ENCODE data around the gene SYTL2. TPM values are rescaled to one million over a fixed set of nuclear protein-coding genes. Genes with fewer than 3 reads are reported as not detected.
A peak's percentile ranks its signal among the peaks of the same experiment; 100 is the strongest.
"Not testable (repeated sequence)": the region's sequence is repeated elsewhere in the genome, so short reads cannot be mapped to it uniquely, and the experiment has no call there.

The SYTL2 gene
- polyA plus RNA-seq, 1 experiment, result 43.5 TPM

DNA sequence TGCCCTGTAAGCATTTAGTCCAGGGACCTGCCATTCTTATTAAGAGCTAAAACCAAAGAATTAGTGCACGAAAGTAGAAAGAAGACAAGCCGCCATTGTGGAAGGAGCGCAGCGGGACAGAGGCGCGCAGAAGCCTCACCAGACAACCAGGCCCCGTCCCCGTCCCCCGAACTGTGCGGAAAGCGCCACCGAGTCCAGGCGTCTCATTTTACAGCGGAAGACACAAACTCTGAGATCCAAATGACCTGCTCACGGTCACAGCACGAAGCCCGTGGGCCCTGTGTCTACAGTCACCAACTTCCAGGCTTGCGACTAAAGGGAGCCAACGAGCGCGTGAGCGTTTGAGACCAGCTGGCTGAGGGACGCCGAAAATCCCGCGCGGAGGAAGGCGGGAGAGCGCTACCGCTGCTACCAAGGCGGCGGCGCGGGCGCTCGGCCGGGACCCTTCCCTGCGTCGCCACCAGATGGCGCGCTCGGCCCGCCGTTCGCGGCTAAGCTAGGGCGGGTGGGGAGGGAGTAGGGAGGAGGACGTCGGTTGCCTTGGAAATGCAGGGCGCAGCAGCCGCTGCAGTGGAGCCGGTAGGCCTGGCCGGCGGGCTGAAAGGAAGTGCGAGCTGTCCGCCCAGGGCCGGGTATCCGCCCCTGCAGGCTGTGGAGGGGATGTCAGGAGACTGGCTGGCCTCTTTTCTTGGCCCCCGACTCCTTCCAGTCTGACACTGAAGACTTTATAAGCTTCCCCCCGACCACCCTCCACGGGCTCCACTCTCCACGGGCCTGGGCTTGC lies 43.8 kb upstream of the SYTL2 start:
- ChIA-PET POLR2A (interaction anchor here (0.9 kb wide), 1 partner anchor 439 kb away, joined by 3 read pairs; no protein-coding TSS in a partner anchor), CTCF (interaction anchor here (0.5 to 2.6 kb wide), 61 partner anchors 9 to 596 kb away, joined by 3 to 19 read pairs (median 4); partner anchors contain the start of genes TMEM126A and TMEM126B)
- no peaks in the 10 kb centered on the region for H3K36me3 ChIP-seq (ENCODE audit: control insufficient read depth, insufficient read depth, low read length)
- peak; percentile 40 for DNase-seq (ENCODE audit: low read depth)
- H3K4me3 ChIP-seq (ENCODE audit: low read depth, low read length), result peak overlapping the region; percentile 63
- no peaks in the 10 kb centered on the region for H3K27me3 ChIP-seq (ENCODE audit: control insufficient read depth, insufficient read depth, low read length)
- TF ChIP-seq, protein P1, sequence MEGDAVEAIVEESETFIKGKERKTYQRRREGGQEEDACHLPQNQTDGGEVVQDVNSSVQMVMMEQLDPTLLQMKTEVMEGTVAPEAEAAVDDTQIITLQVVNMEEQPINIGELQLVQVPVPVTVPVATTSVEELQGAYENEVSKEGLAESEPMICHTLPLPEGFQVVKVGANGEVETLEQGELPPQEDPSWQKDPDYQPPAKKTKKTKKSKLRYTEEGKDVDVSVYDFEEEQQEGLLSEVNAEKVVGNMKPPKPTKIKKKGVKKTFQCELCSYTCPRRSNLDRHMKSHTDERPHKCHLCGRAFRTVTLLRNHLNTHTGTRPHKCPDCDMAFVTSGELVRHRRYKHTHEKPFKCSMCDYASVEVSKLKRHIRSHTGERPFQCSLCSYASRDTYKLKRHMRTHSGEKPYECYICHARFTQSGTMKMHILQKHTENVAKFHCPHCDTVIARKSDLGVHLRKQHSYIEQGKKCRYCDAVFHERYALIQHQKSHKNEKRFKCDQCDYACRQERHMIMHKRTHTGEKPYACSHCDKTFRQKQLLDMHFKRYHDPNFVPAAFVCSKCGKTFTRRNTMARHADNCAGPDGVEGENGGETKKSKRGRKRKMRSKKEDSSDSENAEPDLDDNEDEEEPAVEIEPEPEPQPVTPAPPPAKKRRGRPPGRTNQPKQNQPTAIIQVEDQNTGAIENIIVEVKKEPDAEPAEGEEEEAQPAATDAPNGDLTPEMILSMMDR (IDR thresholded peaks at IDR 0.05; ENCODE audit: insufficient read depth, low read depth, low read length), result peak; percentile 74

DNA sequence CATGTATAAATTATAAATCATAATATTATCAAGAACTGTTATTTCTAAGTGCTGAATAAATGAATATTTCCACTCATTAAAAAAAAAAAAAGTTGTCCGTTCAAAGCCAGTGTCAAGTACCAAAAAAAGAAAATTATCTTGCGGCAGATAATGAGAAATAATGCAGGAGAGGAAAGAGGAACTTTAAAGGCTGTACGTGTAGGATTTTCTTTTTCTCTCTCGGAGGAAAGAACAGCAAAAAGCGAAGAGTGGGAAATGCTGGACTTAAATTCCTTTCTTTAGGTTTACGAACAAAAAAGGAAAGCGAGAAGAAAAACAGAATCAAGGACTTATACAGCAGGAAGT lies 43.2 kb upstream of the SYTL2 start:
- POLR2A ChIA-PET, result interaction anchor here (0.9 kb wide), 1 partner anchor 439 kb away, joined by 3 read pairs; no protein-coding TSS in a partner anchor
- CTCF ChIA-PET, result interaction anchor here (0.6 to 2.6 kb wide), 41 partner anchors 9 to 439 kb away, joined by 3 to 19 read pairs (median 5); partner anchors contain the start of gene TMEM126B
- TF ChIP-seq, protein P1 (IDR thresholded peaks at IDR 0.05; ENCODE audit: insufficient read depth, low read depth, low read length), result no peak
- H3K4me3 ChIP-seq (ENCODE audit: low read depth, low read length), result peak overlapping the region; percentile 63
- DNase-seq (ENCODE audit: low read depth), result no peak
- no peaks in the 10 kb centered on the region for H3K27me3 ChIP-seq (ENCODE audit: control insufficient read depth, insufficient read depth, low read length)
- H3K36me3 ChIP-seq (ENCODE audit: control insufficient read depth, insufficient read depth, low read length), result no peaks in the 10 kb centered on the region

DNA sequence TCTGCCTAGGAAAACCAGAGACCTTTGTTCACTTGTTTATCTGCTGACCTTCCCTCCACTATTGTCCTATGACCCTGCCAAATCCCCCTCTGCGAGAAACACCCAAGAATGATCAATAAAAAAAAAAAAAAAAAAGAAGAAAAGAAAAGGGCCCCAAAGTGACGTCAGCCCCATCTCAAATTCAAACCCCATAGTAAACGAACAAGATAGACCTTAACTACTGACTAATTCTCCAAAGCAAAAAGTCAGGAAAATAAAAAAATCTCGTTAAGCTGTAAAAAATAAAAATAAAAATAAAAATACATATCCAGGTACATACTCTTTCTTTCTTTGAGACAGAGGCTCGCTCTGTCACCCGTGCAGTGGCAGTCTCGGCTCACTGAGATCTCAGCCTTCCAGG lies 42.6 kb upstream of the SYTL2 start:
- H3K27me3 ChIP-seq (ENCODE audit: control insufficient read depth, insufficient read depth, low read length); DNase-seq (ENCODE audit: low read depth); H3K36me3 ChIP-seq (ENCODE audit: control insufficient read depth, insufficient read depth, low read length); POLR2A ChIA-PET; H3K4me3 ChIP-seq (ENCODE audit: low read depth, low read length): not testable (repeated sequence)
- CTCF ChIA-PET, result interaction anchor here (1.3 to 1.8 kb wide), 2 partner anchors 17 to 26 kb away, joined by 3 to 6 read pairs; no protein-coding TSS in a partner anchor

DNA sequence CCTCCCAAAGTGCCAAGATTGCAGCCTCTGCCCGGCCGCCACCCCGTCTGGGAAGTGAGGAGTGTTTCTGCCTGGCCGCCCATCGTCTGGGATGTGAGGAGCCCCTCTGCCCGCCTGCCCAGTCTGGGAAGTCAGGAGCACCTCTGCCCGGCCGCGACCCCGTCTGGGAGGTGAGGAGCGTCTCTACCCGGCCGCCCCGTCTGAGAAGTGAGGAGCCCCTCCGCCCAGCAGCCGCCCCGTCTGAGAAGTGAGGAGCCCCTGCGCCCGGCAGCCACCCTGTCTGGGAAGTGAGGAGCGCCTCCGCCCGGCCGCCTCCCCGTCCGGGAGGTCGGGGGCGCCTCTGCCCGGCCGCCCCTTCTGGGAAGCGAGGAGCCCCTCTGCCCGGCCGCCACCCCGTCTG lies 41.8 kb upstream of the SYTL2 start:
- H3K4me3 ChIP-seq (ENCODE audit: low read depth, low read length); POLR2A ChIA-PET; H3K36me3 ChIP-seq (ENCODE audit: control insufficient read depth, insufficient read depth, low read length); H3K27me3 ChIP-seq (ENCODE audit: control insufficient read depth, insufficient read depth, low read length); DNase-seq (ENCODE audit: low read depth): not testable (repeated sequence)
- CTCF ChIA-PET, result interaction anchor here (0.6 kb wide), 1 partner anchor 328 kb away, joined by 3 read pairs; no protein-coding TSS in a partner anchor

DNA sequence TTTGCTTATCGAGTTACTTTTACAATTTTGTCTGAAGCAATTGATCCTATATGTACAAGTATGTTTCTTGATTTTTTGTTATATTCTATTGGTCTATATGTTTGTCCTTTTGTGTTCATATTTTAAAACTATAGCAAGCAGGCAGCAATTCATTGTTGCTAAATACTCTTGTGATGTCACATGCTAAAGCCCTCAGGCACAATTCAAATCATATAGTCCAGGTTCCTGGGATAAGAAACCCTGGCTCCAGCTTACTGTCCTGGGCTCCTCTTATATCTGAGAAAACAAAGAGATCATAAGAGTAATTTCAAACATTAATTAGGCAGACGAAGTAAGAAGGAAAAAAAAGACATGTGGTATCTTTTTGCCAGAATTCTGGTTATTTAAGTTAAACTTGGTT lies 37.6 kb upstream of the SYTL2 start:
- CTCF ChIA-PET, result no interaction called here
- TF ChIP-seq, protein P1 (IDR thresholded peaks at IDR 0.05; ENCODE audit: insufficient read depth, low read depth, low read length), result no peak

DNA sequence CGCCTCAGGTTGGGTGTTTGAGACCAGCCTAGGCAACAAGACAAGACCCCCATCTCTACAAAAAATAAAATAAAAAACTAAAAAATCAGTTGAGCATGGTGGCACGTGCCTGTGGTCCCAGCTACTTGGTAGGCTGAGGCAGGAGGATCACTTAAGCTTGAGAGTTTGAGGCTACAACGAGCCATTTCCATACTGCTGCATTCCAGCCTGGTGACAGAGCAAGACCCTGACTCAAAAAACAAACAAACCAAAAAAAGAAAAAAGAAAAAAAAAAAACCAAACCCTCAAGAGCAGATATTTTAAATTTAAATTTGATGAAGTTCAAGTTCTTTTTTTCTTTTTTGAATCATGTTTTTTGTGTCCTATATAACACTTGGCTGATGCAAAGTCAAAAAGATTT lies 37.1 kb upstream of the SYTL2 start:
- TF ChIP-seq, protein P1 (IDR thresholded peaks at IDR 0.05; ENCODE audit: insufficient read depth, low read depth, low read length), result no peak
- no peak for DNase-seq (ENCODE audit: low read depth)
- ChIA-PET CTCF (interaction anchor here (1.1 kb wide), 1 partner anchor 22 kb away, joined by 3 read pairs; no protein-coding TSS in a partner anchor), POLR2A (interaction anchor here (0.6 kb wide), 1 partner anchor 125 kb away, joined by 3 read pairs; no protein-coding TSS in a partner anchor)
- H3K4me3 ChIP-seq (ENCODE audit: low read depth, low read length), result no peak overlapping the region
- H3K27me3 ChIP-seq (ENCODE audit: control insufficient read depth, insufficient read depth, low read length), result no peaks in the 10 kb centered on the region
- H3K36me3 ChIP-seq (ENCODE audit: control insufficient read depth, insufficient read depth, low read length), result no peaks in the 10 kb centered on the region

More for the DNA sequence above, 37.6 kb upstream of the SYTL2 start:
- Histone ChIP-seq H3K4me3 (ENCODE audit: low read depth, low read length) (no peak overlapping the region), H3K27me3 (ENCODE audit: control insufficient read depth, insufficient read depth, low read length) (no peaks in the 10 kb centered on the region), H3K36me3 (ENCODE audit: control insufficient read depth, insufficient read depth, low read length) (no peaks in the 10 kb centered on the region)
- POLR2A ChIA-PET, result interaction anchor here (0.6 kb wide), 1 partner anchor 125 kb away, joined by 3 read pairs; no protein-coding TSS in a partner anchor
- no peak for DNase-seq (ENCODE audit: low read depth)
